ENCODE measurements around the gene SMARCD1.

SMARCD1 gene

GRCh38 chr12:50084775-50085614 is at the start of gene SMARCD1:
Gene SMARCD1, plus strand, starts transcription at chr12:50085342. Its CDS starts 28 bp downstream, at chr12:50085370.
- DNase-seq (ENCODE audit: low read depth, low spot score) = peak; percentile 98

- no peak for DNase-seq (ENCODE audit: low read depth, low spot score)
These were observed 46.8 kb upstream of the SMARCD1 start for GRCh38 chr12:50038336-50038735.

- peak; percentile 83 for DNase-seq (ENCODE audit: low read depth, low spot score)
These were observed 45.8 kb upstream of the SMARCD1 start for GRCh38 chr12:50039151-50039835.

- DNase-seq (ENCODE audit: low read depth, low spot score) = no peak
These were observed 44.5 kb upstream of the SMARCD1 start for GRCh38 chr12:50040657-50041056.

- no peak for DNase-seq (ENCODE audit: low read depth, low spot score)
These were observed 43.9 kb upstream of the SMARCD1 start for GRCh38 chr12:50041062-50041860.

GRCh38 chr12:50041962-50042361 is 43.2 kb upstream of the SMARCD1 start:
- DNase-seq (ENCODE audit: low read depth, low spot score) = no peak

- no peak for DNase-seq (ENCODE audit: low read depth, low spot score)
These were observed 42.4 kb upstream of the SMARCD1 start for GRCh38 chr12:50042693-50043092.

GRCh38 chr12:50043308-50043707 is 41.8 kb upstream of the SMARCD1 start:
- DNase-seq (ENCODE audit: low read depth, low spot score) = no peak

GRCh38 chr12:50043854-50044253 is 41.3 kb upstream of the SMARCD1 start:
- peak; percentile 39 for DNase-seq (ENCODE audit: low read depth, low spot score)

GRCh38 chr12:50047693-50048250 is 37.4 kb upstream of the SMARCD1 start:
- no peak for DNase-seq (ENCODE audit: low read depth, low spot score)

- no peak for DNase-seq (ENCODE audit: low read depth, low spot score)
These were observed 35.7 kb upstream of the SMARCD1 start for GRCh38 chr12:50049254-50050118.

- DNase-seq (ENCODE audit: low read depth, low spot score) = no peak
These were observed 35.1 kb upstream of the SMARCD1 start for GRCh38 chr12:50050119-50050385.

- DNase-seq (ENCODE audit: low read depth, low spot score) = peak; percentile 64
These were observed 34.6 kb upstream of the SMARCD1 start for GRCh38 chr12:50050410-50051098.

- DNase-seq (ENCODE audit: low read depth, low spot score) = no peak
These were observed 33.9 kb upstream of the SMARCD1 start for GRCh38 chr12:50051101-50051806.

- no peak for DNase-seq (ENCODE audit: low read depth, low spot score)
These were observed 32.6 kb upstream of the SMARCD1 start for GRCh38 chr12:50052544-50052943.

- DNase-seq (ENCODE audit: low read depth, low spot score) = no peak
These were observed 32.2 kb upstream of the SMARCD1 start for GRCh38 chr12:50052964-50053363.

GRCh38 chr12:50053583-50053982 is 31.6 kb upstream of the SMARCD1 start:
- DNase-seq (ENCODE audit: low read depth, low spot score) = no peak

GRCh38 chr12:50055831-50056638 is 29.1 kb upstream of the SMARCD1 start:
- DNase-seq (ENCODE audit: low read depth, low spot score) = peak; percentile 75

- DNase-seq (ENCODE audit: low read depth, low spot score) = no peak
These were observed 28.5 kb upstream of the SMARCD1 start for GRCh38 chr12:50056639-50056976.

Measured in astrocyte of the hippocampus (primary cell).